Measurements from ENCODE around the gene SCAANT1.

DNA sequence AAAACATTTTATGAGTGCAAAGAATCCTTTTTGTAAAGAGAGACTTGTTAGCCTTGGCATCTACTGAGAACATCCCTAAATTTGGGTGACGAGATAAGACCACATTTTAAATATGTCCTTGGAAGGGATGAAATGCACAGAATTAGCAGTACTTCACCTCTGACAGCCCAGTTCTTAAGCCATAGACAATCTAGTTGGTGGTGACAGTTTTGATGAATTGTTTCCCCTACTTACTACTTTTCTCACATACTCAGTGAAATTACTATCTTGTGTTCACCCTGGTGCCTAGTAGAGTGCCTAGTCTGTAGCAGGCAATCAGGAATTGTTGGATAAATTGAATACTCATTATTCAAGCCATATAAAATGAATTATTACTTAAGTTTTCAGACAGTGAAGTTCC, 3.4 kb downstream of the SCAANT1 start:
- no peak for TF ChIP-seq RARB (CRISPR knock-in tag; IDR thresholded peaks at IDR 0.05)
- no peak for TF ChIP-seq ARNTL (CRISPR knock-in tag; IDR thresholded peaks at IDR 0.05; ENCODE audit: borderline replicate concordance, low read depth)
- TF ChIP-seq, protein P1, sequence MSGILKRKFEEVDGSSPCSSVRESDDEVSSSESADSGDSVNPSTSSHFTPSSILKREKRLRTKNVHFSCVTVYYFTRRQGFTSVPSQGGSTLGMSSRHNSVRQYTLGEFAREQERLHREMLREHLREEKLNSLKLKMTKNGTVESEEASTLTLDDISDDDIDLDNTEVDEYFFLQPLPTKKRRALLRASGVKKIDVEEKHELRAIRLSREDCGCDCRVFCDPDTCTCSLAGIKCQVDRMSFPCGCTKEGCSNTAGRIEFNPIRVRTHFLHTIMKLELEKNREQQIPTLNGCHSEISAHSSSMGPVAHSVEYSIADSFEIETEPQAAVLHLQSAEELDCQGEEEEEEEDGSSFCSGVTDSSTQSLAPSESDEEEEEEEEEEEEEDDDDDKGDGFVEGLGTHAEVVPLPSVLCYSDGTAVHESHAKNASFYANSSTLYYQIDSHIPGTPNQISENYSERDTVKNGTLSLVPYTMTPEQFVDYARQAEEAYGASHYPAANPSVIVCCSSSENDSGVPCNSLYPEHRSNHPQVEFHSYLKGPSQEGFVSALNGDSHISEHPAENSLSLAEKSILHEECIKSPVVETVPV (CRISPR knock-in tag; IDR thresholded peaks at IDR 0.05) = no peak
- TF ChIP-seq ESRRG (CRISPR knock-in tag; IDR thresholded peaks at IDR 0.05) = no peak
- TF ChIP-seq, protein P2, sequence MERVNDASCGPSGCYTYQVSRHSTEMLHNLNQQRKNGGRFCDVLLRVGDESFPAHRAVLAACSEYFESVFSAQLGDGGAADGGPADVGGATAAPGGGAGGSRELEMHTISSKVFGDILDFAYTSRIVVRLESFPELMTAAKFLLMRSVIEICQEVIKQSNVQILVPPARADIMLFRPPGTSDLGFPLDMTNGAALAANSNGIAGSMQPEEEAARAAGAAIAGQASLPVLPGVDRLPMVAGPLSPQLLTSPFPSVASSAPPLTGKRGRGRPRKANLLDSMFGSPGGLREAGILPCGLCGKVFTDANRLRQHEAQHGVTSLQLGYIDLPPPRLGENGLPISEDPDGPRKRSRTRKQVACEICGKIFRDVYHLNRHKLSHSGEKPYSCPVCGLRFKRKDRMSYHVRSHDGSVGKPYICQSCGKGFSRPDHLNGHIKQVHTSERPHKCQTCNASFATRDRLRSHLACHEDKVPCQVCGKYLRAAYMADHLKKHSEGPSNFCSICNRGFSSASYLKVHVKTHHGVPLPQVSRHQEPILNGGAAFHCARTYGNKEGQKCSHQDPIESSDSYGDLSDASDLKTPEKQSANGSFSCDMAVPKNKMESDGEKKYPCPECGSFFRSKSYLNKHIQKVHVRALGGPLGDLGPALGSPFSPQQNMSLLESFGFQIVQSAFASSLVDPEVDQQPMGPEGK (CRISPR knock-in tag; IDR thresholded peaks at IDR 0.05; ENCODE audit: borderline replicate concordance) = no peak
- TF ChIP-seq POU6F1 (CRISPR knock-in tag; IDR thresholded peaks at IDR 0.05; ENCODE audit: borderline replicate concordance, low read depth) = no peak
- no peak for TF ChIP-seq ZNF70 (CRISPR knock-in tag; IDR thresholded peaks at IDR 0.05)
- no peak for TF ChIP-seq PPARA (CRISPR knock-in tag; IDR thresholded peaks at IDR 0.05; ENCODE audit: borderline replicate concordance)
- TF ChIP-seq CREB5 (CRISPR knock-in tag; IDR thresholded peaks at IDR 0.05; ENCODE audit: low read depth) = no peak
- TF ChIP-seq TCF4 (CRISPR knock-in tag; IDR thresholded peaks at IDR 0.05; ENCODE audit: borderline replicate concordance) = no peak
- no peak for TF ChIP-seq ZFP3 (CRISPR knock-in tag; IDR thresholded peaks at IDR 0.05)
- TF ChIP-seq ZFP30 (CRISPR knock-in tag; IDR thresholded peaks at IDR 0.05) = no peak
